Endothelial cell of umbilical vein (primary cell): Measurements from ENCODE around the gene KANK4. TPM values are rescaled to one million over a fixed set of nuclear protein-coding genes. Genes with fewer than 3 reads are reported as not detected.

Experiments used
- BruUV-seq: library from RNA; stranded (reverse); fragments of 400-500 nt; replicated peaks from 2 replicates; lab custom pipeline; 2021; lab: Mats Ljungman, UMichigan
- CTCF ChIA-PET: fragments of 300-600, 350-600 bp; sonication (Branson Sonifier 250); formaldehyde crosslinking; loops from one replicate; lab custom pipeline; 2021; ENCODE audit warnings: antibody characterized with exemption, inconsistent platforms; lab: Charles Lee
- POLR2A ChIA-PET: fragments of 300-600, 350-600 bp; sonication (Branson Sonifier 250); formaldehyde crosslinking; loops from one replicate; lab custom pipeline; 2021; ENCODE audit warnings: antibody characterized with exemption, inconsistent platforms; lab: Charles Lee
- DNase-seq: peaks from one replicate; pipeline ENCODE4 v3.0.0-alpha.2; 2011; ENCODE audit warnings: low read depth, low spot score
- FAIRE-seq: peaks from 2 replicates; lab custom pipeline; 2011; peaks lifted over from hg19 to GRCh38; lab: Jason Lieb, UNC
- H2AFZ ChIP-seq: 2 replicates; pipeline ENCODE4 v1.6.0; 2012; ENCODE audit warnings: low read depth, low read length, control low read depth, inconsistent platforms
- H3K27ac ChIP-seq: 2 replicates; pipeline ENCODE4 v1.5.1; 2011; ENCODE audit warnings: low read depth, mild to moderate bottlenecking, control low read depth, low read length, moderate library complexity; ENCODE audit not compliant: insufficient read depth
- H3K27me3 ChIP-seq, 2 experiments: 2 replicates each; pipeline versions ENCODE4 v1.6.0 to v1.6.1; 2011; ENCODE audit warnings: low read length in 2 of 2, mixed read lengths in 1 of 2; ENCODE audit not compliant: control insufficient read depth in 2 of 2, insufficient read depth in 2 of 2
- H3K36me3 ChIP-seq, 2 experiments: 2 replicates in 1 of 2; 3 replicates in 1 of 2; pipeline ENCODE4 v1.5.1; 2011; ENCODE audit warnings: low read length in 2 of 2, mild to moderate bottlenecking in 1 of 2, moderate library complexity in 1 of 2; ENCODE audit not compliant: control insufficient read depth in 2 of 2, insufficient read depth in 2 of 2; ENCODE audit errors: extremely low read depth in 1 of 2
- H3K4me1 ChIP-seq: 3 replicates; pipeline ENCODE4 v1.5.1; 2011; ENCODE audit warnings: mild to moderate bottlenecking, low read length; ENCODE audit not compliant: control insufficient read depth, insufficient read depth; ENCODE audit errors: extremely low read depth
- H3K4me2 ChIP-seq: 2 replicates; pipeline ENCODE4 v1.6.1; 2011; ENCODE audit warnings: low read length, control low read depth, mixed read lengths; ENCODE audit not compliant: insufficient read depth
- H3K4me3 ChIP-seq, 3 experiments: fragments of 200-600 bp in 1 of 3; sonication (generic), shearing (Covaris generic) in 1 of 3; replicated peaks in 1 of 3; 2 replicates each; pipeline ENCODE4 v1.5.1; 2011 to 2016; ENCODE audit warnings: control low read depth in 3 of 3, low read length in 3 of 3, mild to moderate bottlenecking in 2 of 3, inconsistent platforms in 1 of 3, low read depth in 1 of 3, moderate library complexity in 1 of 3; ENCODE audit not compliant: insufficient read depth in 1 of 3
- H3K79me2 ChIP-seq: 2 replicates; pipeline ENCODE4 v1.6.0; 2012; ENCODE audit warnings: low read length, inconsistent platforms; ENCODE audit not compliant: control insufficient read depth, insufficient read depth
- H3K9ac ChIP-seq: replicated peaks from 2 replicates; pipeline ENCODE3; 2011; ENCODE audit warnings: low read length, control low read depth; ENCODE audit not compliant: insufficient read depth; ENCODE audit errors: extremely low read depth
- H3K9me1 ChIP-seq: replicated peaks from 3 replicates; pipeline ENCODE4 v1.6.0; 2011; ENCODE audit warnings: mild to moderate bottlenecking, low read length; ENCODE audit not compliant: control insufficient read depth, insufficient read depth; ENCODE audit errors: extremely low read depth
- H3K9me3 ChIP-seq: replicated peaks from 2 replicates; pipeline ENCODE4 v1.5.1; 2012; ENCODE audit warnings: low read length, inconsistent platforms; ENCODE audit not compliant: control insufficient read depth, insufficient read depth
- H4K20me1 ChIP-seq: replicated peaks from 2 replicates; pipeline ENCODE3; 2011; ENCODE audit warnings: mild to moderate bottlenecking, low read length; ENCODE audit not compliant: control insufficient read depth, insufficient read depth; ENCODE audit errors: extremely low read depth
- CTCF ChIP-seq, 2 donors: IDR thresholded peaks; 1 replicate in 1 of 2; 2 replicates in 1 of 2; pipeline ENCODE4 v1.5.1; 2011; ENCODE audit warnings: low read length in 2 of 2, mild to moderate bottlenecking in 2 of 2, moderate library complexity in 2 of 2, control low read depth in 1 of 2, inconsistent platforms in 1 of 2, low read depth in 1 of 2; ENCODE audit not compliant: insufficient read depth in 1 of 2; ENCODE audit errors: extremely low read depth in 1 of 2
- EZH2 ChIP-seq: IDR thresholded peaks from 2 replicates; pipeline ENCODE4 v1.6.1; 2012; ENCODE audit warnings: borderline replicate concordance, low read depth, mild to moderate bottlenecking, moderate library complexity, low read length, inconsistent platforms; ENCODE audit not compliant: severe bottlenecking
- FOS ChIP-seq: IDR thresholded peaks from 2 replicates; pipeline ENCODE4 v1.6.1; 2011; ENCODE audit warnings: mild to moderate bottlenecking, low read length, moderate library complexity, borderline replicate concordance; ENCODE audit not compliant: insufficient read depth
- GATA2 ChIP-seq: IDR thresholded peaks from 2 replicates; pipeline ENCODE4 v1.7.0; 2011; ENCODE audit warnings: low read depth, mild to moderate bottlenecking, moderate library complexity, mixed read lengths, low read length; ENCODE audit not compliant: insufficient read length, insufficient read depth
- JUN ChIP-seq: IDR thresholded peaks from 2 replicates; pipeline ENCODE4 v1.6.1; 2011; ENCODE audit warnings: borderline replicate concordance, low read depth; ENCODE audit not compliant: insufficient read length, insufficient read depth
- MYC ChIP-seq: IDR thresholded peaks from one replicate; pipeline ENCODE4 v1.6.1; 2011; ENCODE audit warnings: mild to moderate bottlenecking, low read depth, low read length
- POLR2A ChIP-seq: IDR thresholded peaks from 2 replicates; pipeline ENCODE4 v1.6.1; 2012; ENCODE audit warnings: low read depth, mild to moderate bottlenecking, control low read depth, low read length
- dilution Hi-C: fragments of 300-500 bp; cut with MboI; formaldehyde crosslinking; loops from one replicate; pipeline ENCODE4 v1.15.0; 2019; ENCODE audit warnings: low sequenced_read_pairs; ENCODE audit not compliant: extremely low pct_ligation_motif_present
- intact Hi-C: fragments of 100-400 bp; cut with micrococcal nuclease; formaldehyde crosslinking; loops from one replicate; pipeline ENCODE4 v1.10.0; 2022
- polyA plus RNA-seq, 4 experiments: library from polyadenylated mRNA; depleted of rRNA in 3 of 4; stranded (reverse) in 3 of 4; unstranded in 1 of 4; fragments of >200 nt; gene quantifications; 2 replicates each; pipeline versions ENCODE4 v1.2.1 to v1.2.3, GENCODE V29; 2011 to 2012; ENCODE audit warnings: missing spikeins in 1 of 4
- total RNA-seq: library from RNA; stranded (reverse); gene quantifications from 2 replicates; pipeline ENCODE4 v1.2.3, GENCODE V29; 2021
- TF ChIP-seq, protein P1 (sequence below): IDR thresholded peaks from 2 replicates; pipeline ENCODE4 v1.6.1; 2011; ENCODE audit not compliant: insufficient read depth, insufficient read length

The KANK4 gene
- total and polyA plus RNA-seq, 2 donors (not counting 3 experiments of a cell fraction or from before 2014, with no cell fraction given), result not detected

DNA sequence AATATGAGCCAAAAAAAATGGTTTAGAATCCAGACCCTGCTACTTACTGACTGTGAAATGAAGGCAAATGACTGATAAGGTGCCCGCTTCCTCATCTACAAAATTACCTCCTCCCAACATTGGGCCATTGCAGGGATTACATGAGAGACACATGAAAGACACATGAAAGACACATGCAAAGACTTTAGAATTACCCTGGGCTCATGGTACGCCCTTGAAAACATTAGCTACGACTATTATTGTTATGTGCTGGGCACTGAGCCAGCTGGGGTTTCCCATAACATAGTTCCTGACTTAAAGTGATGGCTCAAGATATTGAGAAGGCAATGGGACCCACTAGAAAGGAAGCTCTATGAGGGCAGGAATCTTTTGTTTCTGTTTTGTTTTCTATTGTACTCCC, 43.7 kb upstream of the KANK4 start:
- Histone ChIP-seq H3K36me3 (no peaks in the 10 kb centered on the region), H2AFZ (no peak overlapping the region), H3K27me3 (no peaks in the 10 kb centered on the region), H4K20me1 (no peaks in the 10 kb centered on the region), H3K4me2 (no peak overlapping the region), H3K4me1 (no peaks in the 10 kb centered on the region), H3K9me3 (no peaks in the 10 kb centered on the region), H3K4me3 (no peak overlapping the region), H3K27ac (no peak overlapping the region), H3K9ac (no peak overlapping the region), H3K9me1 (no peaks in the 10 kb centered on the region), H3K79me2 (no peaks in the 10 kb centered on the region)
- BruUV-seq, result no TSS peak
- ChIA-PET CTCF (interaction anchor here (1.5 kb wide), 1 partner anchor 14 kb away, joined by 3 read pairs; no protein-coding TSS in a partner anchor), POLR2A (interaction anchor here (0.6 kb wide), 1 partner anchor 12 kb away, joined by 3 read pairs; no protein-coding TSS in a partner anchor)
- no peak for DNase-seq
- TF ChIP-seq EZH2, result no peak
- TF ChIP-seq MYC, result no peak
- TF ChIP-seq JUN, result no peak
- TF ChIP-seq CTCF (IDR thresholded peaks at IDR 0.05; ENCODE audit: extremely low read depth in 1 of 2, insufficient read depth in 1 of 2, low read depth in 1 of 2, low read length in 2 of 2), result no peak
- no peak for TF ChIP-seq POLR2A
- TF ChIP-seq, protein P1, sequence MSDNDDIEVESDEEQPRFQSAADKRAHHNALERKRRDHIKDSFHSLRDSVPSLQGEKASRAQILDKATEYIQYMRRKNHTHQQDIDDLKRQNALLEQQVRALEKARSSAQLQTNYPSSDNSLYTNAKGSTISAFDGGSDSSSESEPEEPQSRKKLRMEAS, result no peak
- no peak for TF ChIP-seq FOS
- TF ChIP-seq GATA2, result no peak
- dilution Hi-C loops (no loop called here), intact Hi-C loops (no loop called here)
- FAIRE-seq, result no peak
